GM13976 (cell line): ENCODE results near the gene KRT7.

ENCODE experiments used
- DNase-seq: peaks from one replicate; pipeline ENCODE4 v3.0.0; 2012; ENCODE audit warnings: low spot score
- in situ Hi-C: fragments of 300-500 bp; cut with MboI; formaldehyde crosslinking; loops from one replicate; pipeline ENCODE4 v1.12.0; 2022; ENCODE audit warnings: low sequenced_read_pairs, mixed read lengths, inconsistent platforms; ENCODE audit not compliant: unreplicated experiment
- TF ChIP-seq, protein P1 (sequence below): IDR thresholded peaks from 2 replicates; pipeline ENCODE4 v1.5.1; 2012; ENCODE audit warnings: borderline replicate concordance, mild to moderate bottlenecking; ENCODE audit not compliant: insufficient read depth; ENCODE audit errors: extremely low read depth, missing control alignments, control extremely low read depth

Gene KRT7

DNA sequence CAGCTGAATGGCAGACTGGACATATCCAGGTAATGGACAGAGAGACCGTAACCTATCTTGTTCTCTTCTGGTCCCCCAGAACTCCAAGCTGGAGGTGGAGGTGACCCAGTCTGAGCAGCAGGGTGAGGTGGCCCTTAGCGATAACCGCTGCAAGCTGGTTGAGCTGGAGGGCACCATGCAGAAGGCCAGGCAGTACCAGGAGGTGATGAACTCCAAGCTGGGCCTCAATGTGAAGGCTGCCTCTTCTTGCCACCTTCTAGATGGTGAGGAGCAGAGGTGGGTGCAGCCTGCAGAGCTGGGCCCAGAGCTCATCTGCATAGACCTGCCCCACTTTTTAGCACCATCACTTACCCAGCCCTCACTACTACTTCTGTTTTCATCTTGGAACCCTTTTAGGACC is 34.2 kb downstream of the KRT7 start:
- DNase-seq, result no peak
- TF ChIP-seq, protein P1, sequence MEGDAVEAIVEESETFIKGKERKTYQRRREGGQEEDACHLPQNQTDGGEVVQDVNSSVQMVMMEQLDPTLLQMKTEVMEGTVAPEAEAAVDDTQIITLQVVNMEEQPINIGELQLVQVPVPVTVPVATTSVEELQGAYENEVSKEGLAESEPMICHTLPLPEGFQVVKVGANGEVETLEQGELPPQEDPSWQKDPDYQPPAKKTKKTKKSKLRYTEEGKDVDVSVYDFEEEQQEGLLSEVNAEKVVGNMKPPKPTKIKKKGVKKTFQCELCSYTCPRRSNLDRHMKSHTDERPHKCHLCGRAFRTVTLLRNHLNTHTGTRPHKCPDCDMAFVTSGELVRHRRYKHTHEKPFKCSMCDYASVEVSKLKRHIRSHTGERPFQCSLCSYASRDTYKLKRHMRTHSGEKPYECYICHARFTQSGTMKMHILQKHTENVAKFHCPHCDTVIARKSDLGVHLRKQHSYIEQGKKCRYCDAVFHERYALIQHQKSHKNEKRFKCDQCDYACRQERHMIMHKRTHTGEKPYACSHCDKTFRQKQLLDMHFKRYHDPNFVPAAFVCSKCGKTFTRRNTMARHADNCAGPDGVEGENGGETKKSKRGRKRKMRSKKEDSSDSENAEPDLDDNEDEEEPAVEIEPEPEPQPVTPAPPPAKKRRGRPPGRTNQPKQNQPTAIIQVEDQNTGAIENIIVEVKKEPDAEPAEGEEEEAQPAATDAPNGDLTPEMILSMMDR, result no peak
- in situ Hi-C loops, result no loop called here

DNA sequence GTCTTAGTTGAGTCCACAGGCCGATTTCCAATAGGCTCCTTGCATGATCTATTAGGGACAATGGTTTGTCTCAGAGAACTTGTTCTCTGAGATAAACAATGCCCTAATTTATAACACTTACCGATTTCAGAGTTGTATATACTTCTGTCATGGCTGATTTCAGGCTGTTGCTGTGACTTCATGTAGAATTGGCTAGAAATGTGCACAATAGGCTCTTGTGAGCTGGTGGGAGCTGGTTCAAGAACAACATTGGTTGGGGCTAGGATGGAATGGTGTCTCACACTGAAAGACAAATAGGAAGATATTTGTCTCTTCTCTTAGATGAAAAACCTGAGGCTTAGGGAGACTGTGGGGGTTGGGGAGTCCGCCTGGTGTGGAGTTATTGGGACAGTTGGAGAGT is 34.7 kb downstream of the KRT7 start:
- DNase-seq, result no peak
- TF ChIP-seq, protein P1, result no peak
- in situ Hi-C loops, result no loop called here

DNA sequence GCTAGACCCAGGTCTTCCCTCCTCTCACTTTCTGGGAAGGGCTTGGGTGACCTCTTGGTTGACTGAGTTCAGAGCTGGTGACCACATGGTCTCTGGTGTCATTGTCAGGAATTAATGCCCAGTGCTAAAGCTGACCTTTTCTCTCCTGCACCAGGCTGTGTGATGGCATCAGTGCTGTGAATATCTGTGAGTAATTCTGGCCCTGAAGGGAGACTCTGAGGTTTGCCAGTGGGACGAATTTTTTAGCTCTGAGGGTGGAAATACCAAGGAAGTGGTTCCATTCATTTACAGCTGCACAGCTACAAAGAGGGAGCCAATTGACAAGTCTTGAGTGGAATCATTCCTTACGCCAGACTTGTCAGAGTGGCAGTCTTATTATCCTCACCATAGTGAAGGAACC is 35.2 kb downstream of the KRT7 start:
- in situ Hi-C loops, result no loop called here
- DNase-seq, result no peak
- TF ChIP-seq, protein P1, result no peak

DNA sequence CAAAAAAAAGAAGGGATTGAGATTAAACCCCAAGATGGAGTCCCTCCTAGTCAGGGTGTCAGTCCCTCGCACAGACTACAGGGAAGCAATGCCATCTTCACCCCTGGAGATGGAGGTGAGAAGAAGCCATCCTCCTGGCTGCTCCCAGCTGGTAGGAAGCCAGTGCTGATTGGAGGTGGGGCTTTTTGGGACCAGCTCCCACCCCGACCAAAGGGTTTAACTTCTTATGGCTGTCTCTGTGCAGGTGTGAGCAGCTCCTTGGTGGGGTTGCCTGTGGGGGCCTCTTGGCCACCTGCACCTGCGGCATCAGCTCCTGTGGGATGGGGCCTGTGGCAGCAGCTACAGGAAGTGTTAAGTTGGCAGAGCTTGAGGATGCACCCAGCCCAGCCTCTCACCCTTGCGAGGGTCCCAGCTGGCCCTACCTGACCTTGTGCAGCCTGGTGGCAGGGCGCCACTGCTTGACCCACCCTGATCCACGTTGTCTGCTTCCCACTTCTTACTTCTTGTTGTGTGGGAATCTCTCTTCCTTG is 37.6 kb downstream of the KRT7 start:
- TF ChIP-seq, protein P1, result no peak
- in situ Hi-C loops, result no loop called here
- DNase-seq, result no peak

DNA sequence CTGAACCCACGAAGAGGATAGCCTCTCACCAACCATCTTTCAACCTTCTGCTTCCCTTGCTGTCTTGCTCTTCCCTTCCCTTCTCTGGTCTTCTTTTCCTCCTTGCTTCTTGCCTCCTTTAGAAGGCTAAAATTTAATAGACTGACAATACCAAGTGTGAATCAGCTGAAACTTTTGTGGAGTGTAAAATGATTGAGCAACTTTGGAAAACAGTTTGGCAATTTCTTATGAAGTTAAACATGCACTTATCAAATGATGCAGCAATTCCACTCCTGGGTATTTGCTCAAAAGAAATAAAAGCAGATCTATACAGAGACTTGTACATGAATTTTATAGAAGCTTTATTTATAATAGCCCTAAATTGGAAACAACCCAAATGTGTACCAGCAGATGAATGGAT is 38.1 kb downstream of the KRT7 start:
- in situ Hi-C loops, result no loop called here
- TF ChIP-seq, protein P1, result no peak

DNA sequence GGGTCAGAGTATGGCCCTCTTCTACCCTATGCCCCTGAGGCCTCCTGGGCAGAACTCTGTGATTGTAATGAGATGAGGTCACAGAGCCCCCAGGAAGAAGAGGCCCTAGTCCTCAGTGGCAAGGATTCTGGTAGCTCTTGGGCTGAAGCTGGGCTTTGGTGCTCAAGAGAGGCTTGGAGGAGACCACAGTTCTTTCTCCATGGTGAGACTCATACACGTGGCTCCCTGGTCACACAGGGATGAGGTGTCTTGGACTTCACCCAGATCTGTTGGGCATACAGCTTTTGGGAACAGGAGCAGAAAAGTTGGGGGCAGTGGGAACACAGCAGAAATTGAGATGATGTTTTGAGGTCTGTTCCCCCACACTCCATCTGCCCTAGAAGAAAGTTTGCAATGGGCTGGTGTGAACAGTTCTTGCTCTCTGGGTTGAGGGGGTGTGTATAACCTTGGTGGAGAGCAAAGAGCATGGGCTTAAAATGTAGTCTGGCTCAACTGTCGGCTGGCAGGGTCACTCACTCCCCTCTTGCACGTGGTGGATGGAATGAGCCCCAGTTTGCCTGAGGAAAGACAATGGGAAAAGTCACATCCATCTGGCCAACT is 41.6 kb downstream of the KRT7 start, which contains the start of gene KRT86:
Gene KRT86 (plus strand): TSS at position 125 of the 600 bp plus-strand sequence. CDS start 27,272 bp downstream, outside the sequence.
- in situ Hi-C loops, result no loop called here
- no peak for DNase-seq
- TF ChIP-seq, protein P1, result no peak

More for the DNA sequence above, 38.1 kb downstream of the KRT7 start:
- DNase-seq, result no peak
